A673 (cell line): ENCODE results near the gene IFIT5. TPM values are rescaled to one million over a fixed set of nuclear protein-coding genes. Genes with fewer than 3 reads are reported as not detected.
A peak's percentile ranks its signal among the peaks of the same experiment; 100 is the strongest.

ENCODE experiments used
- BruUV-seq: library from RNA; stranded (reverse); fragments of 400-500 nt; replicated peaks from 2 replicates; lab custom pipeline; 2021; lab: Mats Ljungman, UMichigan
- CTCF ChIA-PET: fragments of 300-600 bp; sonication (Branson Sonifier 250); formaldehyde crosslinking; loops from one replicate; lab custom pipeline; 2022; ENCODE audit warnings: antibody characterized with exemption; lab: Charles Lee
- POLR2A ChIA-PET: fragments of 300-600 bp; sonication (Branson Sonifier 250); formaldehyde crosslinking; loops from one replicate; lab custom pipeline; 2022; ENCODE audit warnings: antibody characterized with exemption; ENCODE audit not compliant: low non-redundant PET; lab: Charles Lee
- DNase-seq: peaks from one replicate; pipeline ENCODE4 v3.0.0-alpha.2; 2015; ENCODE audit warnings: low spot score
- H3K27ac ChIP-seq: fragments of 200-600 bp; sonication (generic); 2 replicates; pipeline ENCODE4 v1.5.1; 2016; ENCODE audit warnings: mixed run types, low read depth, mild to moderate bottlenecking, mixed read lengths, antibody characterized with exemption, low read length; ENCODE audit not compliant: poor library complexity, severe bottlenecking
- H3K27me3 ChIP-seq: fragments of 200-600 bp; sonication (generic); replicated peaks from 2 replicates; pipeline ENCODE4 v1.6.1; 2017; ENCODE audit warnings: mixed run types, low read depth, mild to moderate bottlenecking, mixed read lengths, antibody characterized with exemption, low read length; ENCODE audit not compliant: insufficient read depth, poor library complexity
- H3K36me3 ChIP-seq: fragments of 200-600 bp; sonication (generic); 2 replicates; pipeline ENCODE4 v1.6.1; 2016; ENCODE audit warnings: mixed run types, mild to moderate bottlenecking, mixed read lengths, antibody characterized with exemption, low read length; ENCODE audit not compliant: insufficient read depth, poor library complexity, severe bottlenecking
- H3K4me1 ChIP-seq: fragments of 200-600 bp; sonication (generic); 2 replicates; pipeline ENCODE4 v1.6.1; 2017; ENCODE audit warnings: mixed run types, mild to moderate bottlenecking, mixed read lengths, antibody characterized with exemption, low read length; ENCODE audit not compliant: insufficient read depth, poor library complexity, severe bottlenecking
- H3K4me3 ChIP-seq: fragments of 200-600 bp; sonication (generic); 2 replicates; pipeline ENCODE4 v1.5.1; 2016; ENCODE audit warnings: low read depth, mixed run types, mild to moderate bottlenecking, mixed read lengths, low read length; ENCODE audit not compliant: poor library complexity, severe bottlenecking
- H3K9me3 ChIP-seq: fragments of 200-600 bp; sonication (generic); 2 replicates; pipeline ENCODE4 v1.6.1; 2016; ENCODE audit warnings: mixed run types, low read depth, mild to moderate bottlenecking, mixed read lengths, antibody characterized with exemption, low read length; ENCODE audit not compliant: poor library complexity, severe bottlenecking
- EZH2 ChIP-seq: fragments of 200-600 bp; sonication (generic); IDR thresholded peaks from 2 replicates; pipeline ENCODE4 v1.6.1; 2017; ENCODE audit warnings: borderline replicate concordance, low read depth, mild to moderate bottlenecking, mixed read lengths, antibody characterized with exemption, low read length; ENCODE audit not compliant: poor library complexity, severe bottlenecking
- intact Hi-C: fragments of 100-400 bp; cut with micrococcal nuclease; formaldehyde crosslinking; loops from one replicate; pipeline ENCODE4 v1.10.0; 2022; ENCODE audit not compliant: unreplicated experiment
- total RNA-seq: library from RNA; stranded (reverse); gene quantifications from 2 replicates; pipeline ENCODE4 v1.2.3, GENCODE V29; 2021
- TF ChIP-seq, protein P1 (sequence below): fragments of 300-800, 200-600 bp; sonication (generic); conservative IDR thresholded peaks from 2 replicates; pipeline ENCODE4 v1.5.1; 2017; ENCODE audit warnings: low read depth, mild to moderate bottlenecking, antibody characterized with exemption, low read length, moderate library complexity, mixed read lengths

Gene IFIT5
- total RNA-seq, 1 experiment from 2014 or later = 15.8 TPM

DNA sequence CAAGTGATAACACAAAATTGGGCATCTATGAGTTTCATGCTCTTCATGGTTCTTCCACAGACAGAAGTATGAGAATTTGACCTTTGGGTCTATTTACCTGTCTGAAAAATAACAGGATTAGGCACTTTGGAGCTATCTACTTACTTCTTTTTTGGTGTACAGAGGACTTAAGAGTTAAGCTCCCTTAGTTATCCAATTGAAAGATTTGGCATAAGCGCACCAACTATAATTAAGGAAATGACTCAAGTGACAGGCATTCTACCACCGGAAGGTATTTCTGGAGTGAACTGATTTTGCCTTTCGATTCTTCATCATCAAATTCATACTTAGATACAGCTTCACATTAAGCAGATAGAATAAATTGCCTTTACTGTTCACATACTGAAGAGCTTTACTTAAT, 43.9 kb downstream of the IFIT5 start:
- TF ChIP-seq EZH2 = no peak
- TF ChIP-seq, protein P1, sequence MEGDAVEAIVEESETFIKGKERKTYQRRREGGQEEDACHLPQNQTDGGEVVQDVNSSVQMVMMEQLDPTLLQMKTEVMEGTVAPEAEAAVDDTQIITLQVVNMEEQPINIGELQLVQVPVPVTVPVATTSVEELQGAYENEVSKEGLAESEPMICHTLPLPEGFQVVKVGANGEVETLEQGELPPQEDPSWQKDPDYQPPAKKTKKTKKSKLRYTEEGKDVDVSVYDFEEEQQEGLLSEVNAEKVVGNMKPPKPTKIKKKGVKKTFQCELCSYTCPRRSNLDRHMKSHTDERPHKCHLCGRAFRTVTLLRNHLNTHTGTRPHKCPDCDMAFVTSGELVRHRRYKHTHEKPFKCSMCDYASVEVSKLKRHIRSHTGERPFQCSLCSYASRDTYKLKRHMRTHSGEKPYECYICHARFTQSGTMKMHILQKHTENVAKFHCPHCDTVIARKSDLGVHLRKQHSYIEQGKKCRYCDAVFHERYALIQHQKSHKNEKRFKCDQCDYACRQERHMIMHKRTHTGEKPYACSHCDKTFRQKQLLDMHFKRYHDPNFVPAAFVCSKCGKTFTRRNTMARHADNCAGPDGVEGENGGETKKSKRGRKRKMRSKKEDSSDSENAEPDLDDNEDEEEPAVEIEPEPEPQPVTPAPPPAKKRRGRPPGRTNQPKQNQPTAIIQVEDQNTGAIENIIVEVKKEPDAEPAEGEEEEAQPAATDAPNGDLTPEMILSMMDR = no peak
- peak overlapping the region; percentile 64 for H3K27ac ChIP-seq
- no peaks in the 10 kb centered on the region for H3K27me3 ChIP-seq
- no TSS peak for BruUV-seq
- peak overlapping the region; percentile 4 for H3K4me3 ChIP-seq
- no peaks in the 10 kb centered on the region for H3K9me3 ChIP-seq
- ChIA-PET CTCF (no interaction called here), POLR2A (interaction anchor here (0.5 kb wide), 1 partner anchor 39 kb away, joined by 4 read pairs; no protein-coding TSS in a partner anchor)
- intact Hi-C loops = no loop called here
- peak; percentile 95 for DNase-seq
- H3K36me3 ChIP-seq = no peaks in the 10 kb centered on the region
- peaks cover 38% of the 10 kb centered on the region for H3K4me1 ChIP-seq

DNA sequence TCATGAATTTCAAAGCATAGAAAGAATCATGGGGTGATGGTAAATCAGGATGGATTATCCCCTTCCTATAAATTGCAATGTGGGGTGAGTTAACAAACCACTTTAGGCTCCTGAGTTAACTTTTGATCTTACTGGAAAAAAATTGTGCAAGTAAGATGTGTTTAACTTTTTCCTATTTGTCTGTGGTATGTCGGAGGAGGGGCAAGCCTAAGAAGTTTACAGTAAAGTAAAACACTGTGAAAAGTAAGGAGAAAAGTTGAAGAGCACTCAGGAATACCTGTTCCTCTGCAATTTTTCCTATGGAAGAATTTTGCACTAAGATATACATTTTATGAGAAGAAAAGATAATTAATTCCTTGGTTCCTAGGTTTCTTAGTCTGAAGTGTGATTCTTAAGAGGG, 44.4 kb downstream of the IFIT5 start:
- POLR2A ChIA-PET = no interaction called here
- intact Hi-C loops = no loop called here

DNA sequence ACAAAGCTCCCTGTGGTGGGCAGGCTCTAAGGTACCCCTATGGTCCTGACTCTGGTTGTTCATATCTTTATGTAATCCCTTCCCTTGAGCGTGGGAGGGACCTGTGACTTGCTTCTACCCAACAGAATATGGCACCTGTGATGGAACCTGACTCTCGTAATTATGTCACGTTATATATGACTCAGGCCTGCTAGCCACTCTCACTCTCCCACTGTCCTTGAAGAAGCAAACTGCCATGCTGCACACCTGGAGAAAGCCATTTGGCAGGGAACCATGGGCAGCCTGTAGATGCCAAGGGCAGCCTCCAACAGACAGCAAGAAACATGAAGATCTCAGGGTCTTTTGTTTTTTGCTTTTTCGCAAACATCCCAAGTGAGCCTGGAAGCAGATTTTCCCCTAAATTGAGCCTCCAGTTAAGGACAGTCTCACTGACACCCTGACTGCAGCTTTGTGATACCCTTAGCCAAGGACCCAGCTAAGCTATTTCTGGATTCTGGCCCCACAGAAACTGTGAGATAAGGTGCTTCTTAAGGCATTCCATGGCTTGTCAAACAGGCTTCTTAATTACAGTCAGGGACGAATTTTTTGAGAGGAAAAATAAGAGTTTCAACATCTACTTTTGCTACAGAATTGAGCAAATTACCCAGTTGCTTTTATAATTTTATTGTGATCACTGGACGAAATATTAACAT, 49.6 kb downstream of the IFIT5 start:
- no peak for DNase-seq
- Histone ChIP-seq H3K4me3 (no peak overlapping the region), H3K27me3 (no peaks in the 10 kb centered on the region), H3K27ac (no peak overlapping the region), H3K9me3 (no peaks in the 10 kb centered on the region), H3K4me1 (peaks cover 29% of the 10 kb centered on the region), H3K36me3 (no peaks in the 10 kb centered on the region)
- intact Hi-C loops = no loop called here
- ChIA-PET CTCF (no interaction called here), POLR2A (no interaction called here)
- no peak for TF ChIP-seq EZH2
- TF ChIP-seq, protein P1 = no peak
- no TSS peak for BruUV-seq

More for the DNA sequence above, 44.4 kb downstream of the IFIT5 start:
- H3K4me1 ChIP-seq = peaks cover 38% of the 10 kb centered on the region
- H3K27me3 ChIP-seq = no peaks in the 10 kb centered on the region
- H3K9me3 ChIP-seq = no peaks in the 10 kb centered on the region
- H3K4me3 ChIP-seq = peak overlapping the region; percentile 4
- H3K27ac ChIP-seq = peak overlapping the region; percentile 64
- BruUV-seq = TSS peak; percentile 27
- CTCF ChIA-PET = no interaction called here
- H3K36me3 ChIP-seq = no peaks in the 10 kb centered on the region
- no peak for DNase-seq
- TF ChIP-seq EZH2 = no peak
- TF ChIP-seq, protein P1 = no peak
